MCF 10A (cell line): ENCODE data around the gene USH2A. TPM values are rescaled to one million over a fixed set of nuclear protein-coding genes. Genes with fewer than 3 reads are reported as not detected.

Experiments used
- BruUV-seq: library from RNA; stranded (reverse); fragments of 400-500 nt; replicated peaks from 2 replicates; lab custom pipeline; 2021; lab: Mats Ljungman, UMichigan
- CTCF ChIA-PET: fragments of 300-600 bp; sonication (Branson Sonifier 250); formaldehyde crosslinking; extraction: SDS; loops from one replicate; lab custom pipeline; 2021; ENCODE audit warnings: antibody characterized with exemption, inconsistent platforms; lab: Yijun Ruan, JAX
- POLR2A ChIA-PET: fragments of 300-600, 350-650 bp; sonication (Branson Sonifier 250); formaldehyde crosslinking; extraction: SDS; loops from one replicate; lab custom pipeline; 2020; ENCODE audit warnings: antibody characterized with exemption, inconsistent platforms; lab: Yijun Ruan, JAX
- DNase-seq: peaks from one replicate; pipeline ENCODE4 v3.0.0-alpha.2; 2018; ENCODE audit not compliant: unreplicated experiment
- H3K27ac Mint-ChIP-seq: one replicate; pipeline ENCODE4 v1.8.0; 2022; ENCODE audit warnings: mild to moderate bottlenecking, low read depth, mixed read lengths; ENCODE audit not compliant: unreplicated experiment
- H3K27me3 Mint-ChIP-seq: one replicate; pipeline ENCODE4 v1.8.0; 2022; ENCODE audit warnings: mixed read lengths; ENCODE audit not compliant: insufficient read depth, unreplicated experiment
- H3K36me3 Mint-ChIP-seq: one replicate; pipeline ENCODE4 v1.8.0; 2022; ENCODE audit warnings: mild to moderate bottlenecking, moderate library complexity, mixed read lengths; ENCODE audit not compliant: insufficient read depth, unreplicated experiment
- H3K4me1 Mint-ChIP-seq: one replicate; pipeline ENCODE4 v1.8.0; 2022; ENCODE audit warnings: mixed read lengths; ENCODE audit not compliant: insufficient read depth, unreplicated experiment
- H3K4me3 Mint-ChIP-seq: one replicate; pipeline ENCODE4 v1.8.0; 2022; ENCODE audit warnings: mild to moderate bottlenecking, moderate library complexity, mixed read lengths; ENCODE audit not compliant: unreplicated experiment
- H3K9me3 Mint-ChIP-seq: one replicate; pipeline ENCODE4 v1.8.0; 2022; ENCODE audit warnings: mixed read lengths; ENCODE audit not compliant: unreplicated experiment
- intact Hi-C: fragments of 100-400 bp; cut with micrococcal nuclease; formaldehyde crosslinking; loops from 2 replicates; pipeline ENCODE4 v1.14.1; 2022
- total RNA-seq: library from RNA; stranded (reverse); gene quantifications from 2 replicates; pipeline ENCODE4 v1.2.3, GENCODE V29; 2022
- TF ChIP-seq, protein P1 (sequence below): fragments of 200-600 bp; IDR thresholded peaks from one replicate; pipeline ENCODE4 v1.8.0; 2022; ENCODE audit warnings: antibody characterized with exemption, mild to moderate bottlenecking; ENCODE audit not compliant: unreplicated experiment

USH2A gene
- total RNA-seq, 1 experiment from 2014 or later, result not detected

DNA sequence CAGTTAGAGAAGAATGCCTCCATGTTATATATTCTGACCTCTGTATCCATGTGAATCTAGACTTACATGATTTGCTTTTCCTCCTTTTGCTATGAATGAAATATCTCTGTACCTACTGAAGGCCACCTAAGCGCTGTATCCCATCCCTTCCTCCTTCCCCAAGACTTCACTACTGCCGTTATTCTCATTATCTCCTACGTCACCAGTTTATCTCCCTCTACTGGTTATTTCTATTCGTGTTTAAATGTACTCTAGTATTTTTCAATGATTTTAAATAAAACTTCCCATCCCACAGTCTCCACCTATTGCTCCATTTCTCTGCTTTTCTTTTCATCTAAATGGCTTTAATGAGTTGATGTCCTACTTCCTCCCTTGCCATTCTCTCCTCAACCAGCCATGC lies 746.1 kb downstream of the USH2A start:
- intact Hi-C loops, result no loop called here
- Mint-ChIP-seq H3K9me3 (no peaks in the 10 kb centered on the region), H3K27ac (no peak overlapping the region), H3K36me3 (no peaks in the 10 kb centered on the region), H3K4me1 (no peaks in the 10 kb centered on the region), H3K4me3 (no peak overlapping the region), H3K27me3 (peaks cover 19% of the 10 kb centered on the region)
- BruUV-seq, result no TSS peak
- CTCF ChIA-PET, result interaction anchor here (1.0 kb wide), 1 partner anchor 15 kb away, joined by 4 read pairs; no protein-coding TSS in a partner anchor
- TF ChIP-seq, protein P1, sequence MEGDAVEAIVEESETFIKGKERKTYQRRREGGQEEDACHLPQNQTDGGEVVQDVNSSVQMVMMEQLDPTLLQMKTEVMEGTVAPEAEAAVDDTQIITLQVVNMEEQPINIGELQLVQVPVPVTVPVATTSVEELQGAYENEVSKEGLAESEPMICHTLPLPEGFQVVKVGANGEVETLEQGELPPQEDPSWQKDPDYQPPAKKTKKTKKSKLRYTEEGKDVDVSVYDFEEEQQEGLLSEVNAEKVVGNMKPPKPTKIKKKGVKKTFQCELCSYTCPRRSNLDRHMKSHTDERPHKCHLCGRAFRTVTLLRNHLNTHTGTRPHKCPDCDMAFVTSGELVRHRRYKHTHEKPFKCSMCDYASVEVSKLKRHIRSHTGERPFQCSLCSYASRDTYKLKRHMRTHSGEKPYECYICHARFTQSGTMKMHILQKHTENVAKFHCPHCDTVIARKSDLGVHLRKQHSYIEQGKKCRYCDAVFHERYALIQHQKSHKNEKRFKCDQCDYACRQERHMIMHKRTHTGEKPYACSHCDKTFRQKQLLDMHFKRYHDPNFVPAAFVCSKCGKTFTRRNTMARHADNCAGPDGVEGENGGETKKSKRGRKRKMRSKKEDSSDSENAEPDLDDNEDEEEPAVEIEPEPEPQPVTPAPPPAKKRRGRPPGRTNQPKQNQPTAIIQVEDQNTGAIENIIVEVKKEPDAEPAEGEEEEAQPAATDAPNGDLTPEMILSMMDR, result no peak
- no peak for DNase-seq
- POLR2A ChIA-PET, result interaction anchor here (0.7 kb wide), 1 partner anchor 1979 kb away, joined by 3 read pairs; no protein-coding TSS in a partner anchor

DNA sequence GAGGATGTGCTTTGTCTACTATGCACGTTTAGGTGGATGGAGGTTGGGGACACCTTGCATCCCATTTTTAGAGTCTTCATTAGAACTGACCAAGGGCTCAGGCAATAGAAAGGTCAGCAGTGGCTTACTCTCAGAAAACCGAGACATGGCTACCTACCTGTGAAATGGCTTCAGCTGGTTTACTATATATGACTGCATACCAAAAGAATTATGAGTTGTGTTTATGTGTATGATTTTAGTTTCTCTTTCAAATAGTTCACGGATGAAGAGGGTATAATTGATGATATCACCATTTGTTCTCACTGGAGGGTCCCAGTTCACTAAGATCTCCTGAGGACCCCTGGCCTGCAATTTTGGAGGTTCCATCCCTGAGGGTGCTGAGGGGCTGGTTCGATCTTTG lies 749.3 kb downstream of the USH2A start:
- no TSS peak for BruUV-seq
- intact Hi-C loops, result no loop called here
- TF ChIP-seq, protein P1, result no peak
- H3K36me3 Mint-ChIP-seq, result no peaks in the 10 kb centered on the region
- ChIA-PET POLR2A (interaction anchor here (0.5 kb wide), 1 partner anchor 756 kb away, joined by 3 read pairs; no protein-coding TSS in a partner anchor), CTCF (interaction anchor here (0.5 to 1.2 kb wide), 4 partner anchors 8 to 288 kb away, joined by 4 to 5 read pairs (median 5); no protein-coding TSS in a partner anchor)
- H3K4me1 Mint-ChIP-seq, result no peaks in the 10 kb centered on the region
- no peaks in the 10 kb centered on the region for H3K9me3 Mint-ChIP-seq
- no peak overlapping the region for H3K27ac Mint-ChIP-seq
- no peak for DNase-seq
- H3K4me3 Mint-ChIP-seq, result no peak overlapping the region
- peaks cover 16% of the 10 kb centered on the region for H3K27me3 Mint-ChIP-seq

DNA sequence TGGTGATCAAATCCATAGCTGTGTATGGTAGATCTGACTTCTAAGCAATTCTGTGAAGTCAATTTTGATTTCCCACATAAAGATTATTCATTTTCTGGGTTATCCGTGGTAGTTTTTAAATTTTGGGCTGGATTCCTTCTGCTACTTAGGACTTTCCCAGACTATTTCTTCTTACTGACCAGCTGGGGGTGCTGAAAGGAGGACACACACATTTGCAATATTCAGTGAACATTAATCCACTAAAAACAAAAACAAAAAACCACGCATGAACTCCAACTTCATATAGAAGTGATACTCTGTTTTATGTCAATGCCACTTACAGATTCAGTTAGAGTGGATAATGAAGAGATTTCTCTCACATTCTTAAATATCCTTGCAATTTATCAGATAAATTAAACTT lies 750.8 kb downstream of the USH2A start:
- BruUV-seq, result no TSS peak
- ChIA-PET CTCF (interaction anchor here (0.8 to 1.8 kb wide), 4 partner anchors 8 to 128 kb away, joined by 3 to 5 read pairs (median 4); no protein-coding TSS in a partner anchor), POLR2A (no interaction called here)
- H3K4me1 Mint-ChIP-seq, result no peaks in the 10 kb centered on the region
- no peaks in the 10 kb centered on the region for H3K36me3 Mint-ChIP-seq
- H3K27ac Mint-ChIP-seq, result no peak overlapping the region
- H3K27me3 Mint-ChIP-seq, result peaks cover 16% of the 10 kb centered on the region
- intact Hi-C loops, result no loop called here
- TF ChIP-seq, protein P1, result no peak
- no peak overlapping the region for H3K4me3 Mint-ChIP-seq
- DNase-seq, result no peak
- no peaks in the 10 kb centered on the region for H3K9me3 Mint-ChIP-seq

DNA sequence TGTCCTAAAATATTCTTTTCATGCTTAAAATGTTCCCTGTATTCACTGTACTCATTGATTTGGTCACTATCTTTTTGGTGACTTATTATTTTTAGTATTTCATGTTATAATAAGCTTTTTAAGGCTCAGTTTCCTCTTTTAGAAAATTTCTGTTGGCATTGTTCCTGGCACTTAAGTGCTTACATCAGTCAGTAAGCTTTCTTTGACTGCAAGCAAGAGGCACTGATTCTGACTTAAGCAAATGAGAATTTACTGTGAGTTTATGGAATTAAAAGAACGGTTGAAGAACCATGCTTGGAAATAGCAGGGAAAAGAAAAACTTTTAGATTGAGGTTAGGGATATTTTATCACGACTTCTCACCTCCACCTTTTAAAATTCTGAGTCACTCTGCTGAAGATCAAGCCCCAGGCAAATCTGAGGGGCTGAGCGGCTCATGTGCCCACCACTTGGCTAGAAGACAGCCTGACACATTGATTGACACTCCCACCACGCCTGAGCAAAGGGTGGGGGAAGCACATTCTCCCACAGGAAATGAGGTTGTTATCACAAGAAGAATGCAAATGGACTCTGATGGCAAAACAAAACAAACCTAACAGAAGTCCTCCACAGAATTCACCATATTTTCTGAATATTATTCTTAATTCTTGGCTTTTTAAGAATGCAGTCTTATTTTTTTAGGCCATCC lies 753.3 kb downstream of the USH2A start:
- intact Hi-C loops, result no loop called here
- H3K27me3 Mint-ChIP-seq, result peaks cover 16% of the 10 kb centered on the region
- no peak overlapping the region for H3K27ac Mint-ChIP-seq
- CTCF ChIA-PET, result interaction anchor here (0.6 to 1.2 kb wide), 2 partner anchors 18 to 104 kb away, joined by 3 to 4 read pairs; no protein-coding TSS in a partner anchor
- no peak for DNase-seq
- no TSS peak for BruUV-seq
- no peaks in the 10 kb centered on the region for H3K36me3 Mint-ChIP-seq
- POLR2A ChIA-PET, result no interaction called here
- H3K4me1 Mint-ChIP-seq, result no peaks in the 10 kb centered on the region
- H3K9me3 Mint-ChIP-seq, result no peaks in the 10 kb centered on the region
- H3K4me3 Mint-ChIP-seq, result no peak overlapping the region
- TF ChIP-seq, protein P1, result no peak
